GM19035 (cell line): ENCODE data around the gene LSM3.

ENCODE experiments used
- ATAC-seq: cut with Tn5 transposase; IDR thresholded peaks from one replicate; pipeline ENCODE4 v1.9.1; 2021; ENCODE audit not compliant: unreplicated experiment

LSM3 gene

DNA sequence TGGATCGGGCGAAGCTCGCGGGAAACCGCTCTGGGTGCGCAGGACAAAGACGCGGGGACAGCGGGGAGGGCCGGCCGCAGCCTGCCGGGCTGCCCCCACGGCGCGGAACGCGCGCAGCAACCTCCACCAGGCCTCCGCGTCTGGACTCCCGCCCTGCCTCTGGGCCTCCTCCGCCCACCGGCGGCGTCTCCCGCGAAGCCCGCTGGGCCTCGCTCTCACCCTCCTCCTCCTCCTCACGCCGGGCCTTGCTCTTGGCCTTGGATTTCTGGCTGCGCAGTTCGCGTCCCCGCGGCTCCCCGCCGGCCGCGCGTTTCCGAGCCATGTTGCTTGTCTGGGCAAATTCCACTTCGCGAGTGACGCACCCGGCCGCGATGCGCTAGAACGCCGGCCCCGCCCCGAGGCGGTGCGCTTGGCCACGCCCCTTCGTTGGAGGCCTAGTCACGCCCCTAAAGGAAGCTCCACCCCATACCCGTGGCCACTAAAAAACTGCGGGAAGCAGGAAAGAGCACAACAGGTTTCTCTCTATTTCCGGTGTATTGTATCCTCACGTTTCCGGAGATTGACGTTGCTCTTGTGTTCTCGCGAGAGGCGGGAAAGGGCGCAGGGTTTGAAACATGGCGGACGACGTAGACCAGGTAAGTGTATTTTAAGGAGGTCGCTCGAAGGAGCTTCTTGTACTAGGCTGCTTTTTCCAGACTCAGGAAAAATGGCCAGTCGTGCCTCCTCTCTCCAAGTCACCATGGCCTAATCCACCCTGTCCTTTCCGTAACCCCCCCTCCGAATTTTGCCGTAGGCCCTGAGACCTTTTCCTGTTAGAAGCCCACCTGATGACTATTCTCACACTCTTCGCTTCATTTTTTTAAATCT lies at the start of gene LSM3, which contains the start of gene XPC:
Gene LSM3, plus strand, starts transcription at position 571 of the 867 bp plus-strand sequence. Its CDS starts 44 bp downstream, at position 615.
Gene XPC, minus strand, starts transcription at position 355 of the 867 bp plus-strand sequence. Its CDS starts 33 bp downstream, at position 322.
- peak; percentile 87 for ATAC-seq

DNA sequence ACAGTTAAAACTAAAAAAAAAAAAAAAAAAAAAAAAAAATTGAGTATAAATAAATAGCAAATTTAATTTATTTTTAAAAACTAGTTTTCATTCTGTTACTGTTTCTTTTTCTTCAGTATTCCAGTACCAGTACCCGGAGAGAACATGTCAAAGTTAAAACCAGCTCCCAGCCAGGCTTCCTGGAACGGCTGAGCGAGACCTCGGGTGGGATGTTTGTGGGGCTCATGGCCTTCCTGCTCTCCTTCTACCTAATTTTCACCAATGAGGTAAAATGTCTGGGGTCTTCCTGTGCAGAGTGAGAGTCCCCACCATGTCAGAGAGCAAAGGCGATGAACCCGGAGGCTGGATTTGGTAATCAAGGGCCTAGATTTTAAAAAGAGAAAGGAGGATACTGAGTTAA lies 49.3 kb upstream of the LSM3 start:
- ATAC-seq = no peak

DNA sequence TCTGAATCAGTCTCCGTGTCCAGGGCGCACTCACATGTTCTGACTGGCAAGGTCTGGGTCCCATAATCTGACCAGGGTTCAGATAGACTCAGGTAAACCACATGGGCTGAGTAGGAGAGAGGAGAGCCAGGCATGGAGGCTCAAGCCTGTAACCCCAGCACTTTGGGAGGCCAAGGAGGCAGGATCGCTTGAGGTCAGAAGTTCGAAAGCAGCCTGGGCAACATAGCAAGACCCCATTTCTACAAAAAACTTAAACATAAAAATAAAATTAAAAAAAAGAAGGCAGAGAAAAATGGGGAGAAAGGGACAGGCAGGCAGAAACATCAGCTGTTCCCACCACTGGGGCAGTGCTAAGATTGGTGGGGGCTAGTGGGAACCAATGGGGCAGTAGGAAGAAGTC lies 48.4 kb upstream of the LSM3 start:
- ATAC-seq = no peak

DNA sequence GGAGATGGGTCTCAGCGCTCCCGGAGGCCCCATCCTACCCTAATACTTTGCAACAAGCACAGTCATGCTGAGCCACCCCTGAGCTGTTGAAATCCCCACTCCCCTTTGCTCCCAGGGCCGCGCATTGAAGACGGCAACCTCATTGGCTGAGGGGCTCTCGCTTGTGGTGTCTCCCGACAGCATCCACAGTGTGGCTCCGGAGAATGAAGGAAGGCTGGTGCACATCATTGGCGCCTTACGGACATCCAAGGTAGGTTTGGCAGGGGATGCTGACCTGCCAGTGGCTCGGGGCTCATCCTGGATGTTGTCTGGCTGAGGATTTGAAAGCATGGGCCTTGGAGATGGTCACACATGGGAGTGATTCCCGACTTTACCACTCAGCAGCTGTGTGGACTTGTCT lies 47.9 kb upstream of the LSM3 start:
- ATAC-seq = no peak

DNA sequence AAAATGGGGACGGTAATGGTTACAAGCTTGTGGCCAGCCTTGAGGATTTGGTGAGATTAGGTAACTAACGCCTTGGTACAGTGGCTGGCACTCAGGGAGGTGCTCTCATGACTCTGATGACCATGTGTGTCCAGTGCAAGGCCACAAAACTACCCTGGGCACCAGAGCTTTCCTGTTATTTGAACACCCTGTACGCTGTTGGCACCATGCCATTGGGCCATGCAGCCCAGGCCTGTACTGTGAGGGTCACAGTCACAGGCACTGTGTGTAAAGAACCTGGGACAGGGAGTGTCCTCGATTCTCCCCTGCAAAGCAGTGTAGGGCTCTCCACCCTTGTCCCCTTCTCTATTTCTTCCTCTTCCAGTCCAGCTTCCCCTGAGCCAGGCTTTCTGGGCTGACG lies 47.5 kb upstream of the LSM3 start:
- ATAC-seq = no peak

DNA sequence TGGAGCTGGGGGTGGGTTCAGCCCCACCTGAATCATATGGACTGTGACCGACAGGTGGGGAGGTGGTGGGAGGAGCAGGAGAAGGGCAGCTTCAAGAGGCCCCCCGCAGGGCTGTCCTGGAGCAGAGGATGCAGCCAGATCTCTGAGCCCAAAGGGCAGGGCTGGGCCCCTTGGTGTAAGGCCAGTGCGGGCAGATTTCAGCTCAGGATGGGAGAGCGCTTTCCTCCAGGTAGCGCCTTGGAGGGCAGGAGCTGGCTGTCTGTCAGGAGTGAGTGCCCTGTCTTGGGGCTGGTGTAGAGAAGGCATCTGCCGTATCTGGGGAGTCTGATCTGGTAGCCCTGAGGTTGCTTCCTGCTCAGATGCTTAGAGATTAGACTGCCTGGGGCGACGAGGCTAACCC lies 46.5 kb upstream of the LSM3 start:
- no peak for ATAC-seq

DNA sequence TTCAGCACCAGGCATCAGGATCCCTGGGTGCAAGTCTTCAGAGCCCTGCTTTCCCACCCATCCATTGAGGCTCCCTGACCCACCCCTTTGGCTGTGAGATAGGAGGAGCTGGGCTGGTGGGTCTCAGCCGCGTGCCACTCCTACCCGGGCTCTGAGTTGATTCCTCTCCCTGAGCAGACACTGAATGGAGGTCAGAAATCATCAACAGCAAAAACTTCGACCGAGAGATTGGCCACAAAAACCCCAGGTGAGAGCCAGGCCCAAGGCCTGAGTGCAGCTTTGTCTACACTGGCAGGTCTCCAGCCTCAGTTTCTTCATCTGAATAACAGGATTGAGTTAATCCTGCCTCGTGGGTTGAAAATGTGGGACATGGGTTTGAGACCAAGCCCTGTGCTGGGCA lies 45.9 kb upstream of the LSM3 start:
- ATAC-seq = no peak

DNA sequence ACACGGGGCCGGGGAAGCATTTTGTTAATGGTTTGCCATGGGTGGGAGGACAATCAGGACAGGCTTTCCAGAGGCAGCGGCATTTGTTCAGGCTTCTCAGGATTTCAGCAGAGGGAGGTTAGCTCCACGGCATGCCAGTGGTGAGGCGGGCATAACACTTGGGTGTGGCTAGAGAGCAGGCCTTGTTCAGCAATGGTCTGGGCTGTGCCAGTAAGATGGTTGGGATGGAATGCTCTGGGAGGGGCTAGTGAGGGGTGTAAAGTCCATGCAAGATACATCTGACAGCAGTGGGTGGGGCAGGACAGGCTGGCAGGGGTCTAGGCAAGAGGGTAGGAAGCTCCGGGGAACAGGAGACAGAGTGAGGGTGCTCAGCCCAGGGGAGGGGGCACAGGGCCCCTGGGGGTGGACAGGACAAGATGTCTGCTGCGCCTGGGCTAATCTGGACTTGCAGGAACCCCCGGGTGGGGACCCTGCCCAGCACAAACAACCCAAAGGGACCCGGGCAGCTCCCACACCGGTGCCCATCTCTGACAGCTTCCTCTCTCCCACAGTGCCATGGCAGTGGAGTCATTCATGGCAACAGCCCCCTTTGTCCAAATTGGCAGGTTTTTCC lies 45.3 kb upstream of the LSM3 start:
- no peak for ATAC-seq

DNA sequence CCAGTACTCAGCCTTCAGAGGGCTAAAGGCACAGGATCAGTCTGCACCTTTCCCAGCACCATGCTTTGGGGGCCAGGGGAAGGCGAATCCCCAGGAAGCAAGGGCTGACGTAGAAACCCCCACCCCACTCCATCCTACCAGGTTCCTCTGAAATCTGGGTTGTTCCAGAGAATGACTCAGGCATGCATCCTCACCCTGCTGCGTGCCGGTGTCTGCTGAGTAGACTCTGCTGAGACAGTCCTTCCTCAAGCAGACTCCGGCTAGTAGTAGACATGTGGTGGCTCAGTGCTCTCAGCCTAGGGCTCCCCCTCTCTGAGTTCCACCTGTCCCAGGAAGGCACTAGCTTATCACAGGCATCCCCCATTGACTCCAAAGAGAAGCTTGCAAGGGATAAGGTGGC lies 44.7 kb upstream of the LSM3 start:
- ATAC-seq = no peak

DNA sequence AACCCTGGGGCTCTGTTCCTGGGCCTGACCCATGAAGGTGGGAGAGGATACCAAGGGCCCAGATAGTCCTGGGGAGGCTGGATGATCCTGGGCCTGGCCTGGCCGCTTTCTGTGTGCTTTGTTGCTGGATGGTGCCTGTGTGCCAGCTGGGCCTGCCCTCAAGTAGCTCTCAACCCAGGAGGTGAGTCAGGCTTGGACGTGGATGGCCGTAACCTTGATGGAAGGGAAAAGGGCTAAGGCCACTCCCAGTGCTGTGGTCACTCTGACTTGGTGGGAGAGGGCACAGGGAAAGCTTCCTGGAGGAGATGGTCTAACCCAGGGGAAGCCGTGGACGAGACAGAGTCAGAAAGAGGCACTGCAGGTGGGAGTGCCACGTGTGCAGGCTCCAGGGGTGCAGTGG lies 44.3 kb upstream of the LSM3 start:
- no peak for ATAC-seq

DNA sequence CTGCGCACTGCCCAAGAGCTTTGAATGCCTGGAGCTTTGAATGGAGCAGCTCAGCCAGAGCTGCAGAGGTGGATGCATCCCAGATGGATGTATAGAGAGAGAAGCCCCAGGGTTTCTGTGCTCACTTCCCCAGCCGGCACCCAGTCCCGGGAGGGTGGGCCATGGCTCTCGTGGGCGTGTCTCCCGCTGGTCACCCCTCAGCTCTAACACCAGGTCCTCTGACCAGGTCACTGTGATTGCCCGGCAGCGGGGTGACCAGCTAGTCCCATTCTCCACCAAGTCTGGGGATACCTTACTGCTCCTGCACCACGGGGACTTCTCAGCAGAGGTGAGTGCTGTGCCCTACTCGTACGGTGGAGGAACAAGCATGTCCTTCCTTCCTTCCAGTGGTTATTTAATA lies 43.0 kb upstream of the LSM3 start:
- no peak for ATAC-seq

DNA sequence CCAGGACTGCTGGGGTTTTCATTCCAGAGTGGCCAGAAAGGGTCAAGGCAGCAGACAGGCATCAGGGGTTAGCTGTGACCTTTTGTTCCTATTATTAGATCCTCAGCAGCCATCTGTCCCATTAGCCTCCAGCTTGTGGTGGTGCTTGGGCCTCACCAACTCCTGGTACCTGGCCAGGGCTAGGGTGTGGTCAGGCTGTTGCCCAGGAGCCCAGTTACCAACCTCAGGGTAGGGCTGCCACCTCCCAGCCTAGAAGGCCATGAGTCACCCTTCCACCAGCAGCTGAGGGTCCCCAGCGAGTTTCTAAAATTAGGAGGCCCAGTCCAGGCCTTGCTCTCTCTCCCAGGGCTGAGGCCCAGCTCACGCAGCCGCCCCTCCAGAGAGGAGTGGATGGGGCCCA lies 41.6 kb upstream of the LSM3 start:
- no peak for ATAC-seq

DNA sequence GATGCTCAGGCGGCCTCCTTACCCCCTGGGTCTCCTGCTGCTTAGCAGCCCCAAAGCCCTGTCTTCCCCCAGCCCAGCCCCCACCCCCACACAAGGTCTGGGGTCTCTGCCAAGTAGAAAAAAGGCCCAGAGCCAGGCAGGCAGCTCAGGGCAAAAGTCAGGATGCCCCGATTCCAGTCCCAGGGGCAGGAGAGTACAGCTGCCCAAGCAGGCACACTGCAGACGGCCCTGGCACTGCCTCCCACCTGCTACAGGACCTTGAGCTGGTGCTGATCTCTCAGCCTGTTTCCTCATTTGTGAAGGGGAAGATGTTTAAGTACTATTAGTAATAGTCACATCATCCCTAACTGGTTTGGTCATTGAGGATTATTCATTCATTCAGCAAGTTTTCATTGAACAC lies 41.2 kb upstream of the LSM3 start:
- no peak for ATAC-seq

DNA sequence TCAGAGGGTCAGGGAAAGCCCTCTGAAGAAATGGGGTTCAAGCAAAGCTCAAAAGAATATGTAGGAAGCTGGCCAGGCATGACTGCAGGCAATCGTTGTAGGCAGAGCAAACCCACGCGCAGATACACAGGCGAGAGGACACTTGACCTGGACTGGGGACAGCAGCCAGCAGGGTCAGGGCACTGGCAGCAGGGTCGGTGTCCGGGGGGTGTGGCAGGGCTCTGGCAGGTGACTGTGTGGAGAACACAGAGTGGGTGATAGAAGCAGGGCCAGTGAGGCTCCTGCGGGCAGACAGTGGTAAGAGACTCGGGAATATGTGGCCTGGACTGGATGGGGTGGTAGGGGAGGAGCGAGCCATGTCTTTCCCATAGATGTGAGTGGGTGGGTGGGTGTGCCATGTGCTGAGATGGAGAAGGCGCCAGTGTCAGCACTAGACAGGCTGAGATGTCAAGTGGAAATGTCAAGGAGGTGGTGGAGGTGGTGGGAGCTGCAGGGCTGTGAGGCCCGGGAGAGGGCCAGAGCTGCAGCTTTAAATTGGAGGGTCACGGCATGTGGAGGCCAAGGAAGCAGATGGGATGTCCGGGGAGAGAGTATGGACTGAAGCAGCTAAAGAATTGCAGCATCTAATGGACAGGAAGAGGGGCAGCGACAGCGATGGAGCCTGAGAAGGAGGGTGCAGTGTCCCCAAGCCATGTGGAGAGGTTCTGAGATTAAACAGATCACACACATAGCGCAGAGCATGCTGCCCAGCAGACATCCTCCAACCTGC lies 40.3 kb upstream of the LSM3 start:
- ATAC-seq = no peak

DNA sequence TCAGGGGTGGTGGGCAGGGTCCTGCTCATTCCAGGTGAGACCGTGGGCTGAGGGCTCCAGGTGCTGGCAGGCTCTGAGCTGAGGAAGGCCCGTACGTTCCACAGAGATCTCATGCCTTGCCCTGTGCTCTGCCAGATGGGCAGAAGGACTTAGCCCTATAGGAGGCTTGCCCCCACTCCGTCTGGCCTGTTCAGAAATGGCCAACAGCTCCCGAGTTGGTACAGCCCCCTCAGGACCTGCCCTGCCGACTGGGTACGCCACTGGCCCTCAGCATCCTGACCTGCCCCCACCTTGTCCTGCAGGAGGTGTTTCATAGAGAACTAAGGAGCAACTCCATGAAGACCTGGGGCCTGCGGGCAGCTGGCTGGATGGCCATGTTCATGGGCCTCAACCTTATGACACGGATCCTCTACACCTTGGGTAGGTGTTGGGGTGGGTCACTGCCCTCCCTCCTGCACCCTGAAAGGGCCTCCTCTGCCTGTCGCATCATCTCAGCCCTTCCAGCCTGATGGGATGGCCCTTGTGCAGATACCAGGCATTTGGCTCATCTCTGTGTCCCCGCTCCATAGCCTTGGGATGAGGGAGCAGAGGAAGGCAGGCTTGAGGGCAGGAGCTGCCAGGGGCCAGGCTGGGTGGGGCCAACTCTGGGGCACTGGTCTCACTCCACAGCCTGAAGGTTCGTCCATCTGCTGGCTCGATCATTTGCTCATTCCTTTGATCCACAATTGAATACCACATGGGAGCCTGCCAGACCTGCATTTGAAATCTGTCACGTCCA lies 39.5 kb upstream of the LSM3 start:
- ATAC-seq = no peak

DNA sequence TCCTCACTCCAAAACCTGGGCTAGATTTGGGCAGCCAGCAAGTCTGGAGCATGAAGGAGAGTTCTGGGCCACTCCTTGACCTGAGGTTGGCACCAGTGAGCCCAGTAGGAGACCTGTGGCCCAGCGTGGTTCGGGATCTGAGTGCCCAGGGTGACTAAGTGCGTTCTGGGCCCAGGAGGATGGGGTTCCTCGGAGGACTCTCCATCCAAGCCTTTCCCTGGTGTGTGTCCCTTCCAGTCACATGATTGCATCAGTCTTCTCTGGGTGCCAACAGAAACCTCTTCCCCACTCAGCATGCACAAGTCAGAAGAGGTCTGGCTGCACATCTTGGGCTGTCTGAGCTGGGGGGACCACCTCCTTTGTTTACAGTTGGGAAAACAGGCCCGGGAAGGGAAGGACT lies 38.8 kb upstream of the LSM3 start:
- ATAC-seq = no peak

DNA sequence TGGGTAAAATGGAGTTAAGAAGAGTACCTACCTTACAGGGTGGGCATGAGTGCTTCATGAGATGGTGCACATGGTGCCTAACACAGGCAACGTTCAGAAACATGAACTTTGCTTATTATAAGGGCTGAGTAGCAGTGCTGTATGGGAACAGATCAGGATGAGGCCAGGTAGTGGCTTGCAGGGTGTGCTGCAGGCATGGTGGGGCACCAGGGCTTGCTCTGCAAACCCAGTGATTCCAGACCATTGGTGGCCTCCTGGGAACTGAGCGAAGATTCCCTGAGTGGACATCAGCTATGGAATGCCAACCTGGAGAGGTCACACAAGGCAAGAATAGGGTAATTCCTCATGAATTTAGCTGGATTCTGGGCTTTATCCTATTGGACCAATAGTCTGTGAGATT lies 37.9 kb upstream of the LSM3 start:
- ATAC-seq = no peak

DNA sequence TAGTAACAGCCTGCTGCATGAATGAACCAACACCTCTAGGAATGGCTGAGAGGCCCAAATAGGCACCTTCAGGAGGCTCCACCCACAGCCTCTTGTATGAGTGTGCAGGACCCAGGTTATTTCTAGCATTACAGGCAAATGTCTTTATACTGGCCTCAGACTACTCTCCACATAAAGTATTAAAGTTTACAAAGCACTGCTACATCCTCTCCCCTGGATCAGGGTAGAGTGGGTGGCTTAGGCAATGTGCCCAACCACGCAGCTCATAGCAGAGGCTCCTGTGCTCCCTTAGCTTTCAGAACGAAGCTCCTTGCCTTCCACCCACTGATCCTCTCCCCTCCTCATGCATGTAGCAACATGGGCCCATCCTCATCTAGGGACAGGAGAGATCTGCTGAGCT lies 37.5 kb upstream of the LSM3 start:
- no peak for ATAC-seq

DNA sequence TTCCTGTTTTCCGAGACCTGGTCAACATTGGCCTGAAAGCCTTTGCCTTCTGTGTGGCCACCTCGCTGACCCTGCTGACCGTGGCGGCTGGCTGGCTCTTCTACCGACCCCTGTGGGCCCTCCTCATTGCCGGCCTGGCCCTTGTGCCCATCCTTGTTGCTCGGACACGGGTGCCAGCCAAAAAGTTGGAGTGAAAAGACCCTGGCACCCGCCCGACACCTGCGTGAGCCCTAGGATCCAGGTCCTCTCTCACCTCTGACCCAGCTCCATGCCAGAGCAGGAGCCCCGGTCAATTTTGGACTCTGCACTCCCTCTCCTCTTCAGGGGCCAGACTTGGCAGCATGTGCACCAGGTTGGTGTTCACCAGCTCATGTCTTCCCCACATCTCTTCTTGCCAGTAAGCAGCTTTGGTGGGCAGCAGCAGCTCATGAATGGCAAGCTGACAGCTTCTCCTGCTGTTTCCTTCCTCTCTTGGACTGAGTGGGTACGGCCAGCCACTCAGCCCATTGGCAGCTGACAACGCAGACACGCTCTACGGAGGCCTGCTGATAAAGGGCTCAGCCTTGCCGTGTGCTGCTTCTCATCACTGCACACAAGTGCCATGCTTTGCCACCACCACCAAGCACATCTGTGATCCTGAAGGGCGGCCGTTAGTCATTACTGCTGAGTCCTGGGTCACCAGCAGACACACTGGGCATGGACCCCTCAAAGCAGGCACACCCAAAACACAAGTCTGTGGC lies 36.8 kb upstream of the LSM3 start:
- no peak for ATAC-seq

DNA sequence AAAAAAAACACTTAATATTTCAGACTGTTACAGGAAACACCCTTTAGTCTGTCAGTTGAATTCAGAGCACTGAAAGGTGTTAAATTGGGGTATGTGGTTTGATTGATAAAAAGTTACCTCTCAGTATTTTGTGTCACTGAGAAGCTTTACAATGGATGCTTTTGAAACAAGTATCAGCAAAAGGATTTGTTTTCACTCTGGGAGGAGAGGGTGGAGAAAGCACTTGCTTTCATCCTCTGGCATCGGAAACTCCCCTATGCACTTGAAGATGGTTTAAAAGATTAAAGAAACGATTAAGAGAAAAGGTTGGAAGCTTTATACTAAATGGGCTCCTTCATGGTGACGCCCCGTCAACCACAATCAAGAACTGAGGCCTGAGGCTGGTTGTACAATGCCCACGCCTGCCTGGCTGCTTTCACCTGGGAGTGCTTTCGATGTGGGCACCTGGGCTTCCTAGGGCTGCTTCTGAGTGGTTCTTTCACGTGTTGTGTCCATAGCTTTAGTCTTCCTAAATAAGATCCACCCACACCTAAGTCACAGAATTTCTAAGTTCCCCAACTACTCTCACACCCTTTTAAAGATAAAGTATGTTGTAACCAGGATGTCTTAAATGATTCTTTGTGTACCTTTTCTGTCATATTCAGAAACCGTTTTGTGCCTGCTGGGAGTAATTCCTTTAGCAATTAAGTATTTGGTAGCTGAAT lies 35.9 kb upstream of the LSM3 start:
- no peak for ATAC-seq
